ENCODE measurements around the gene ITGAE. TPM values are rescaled to one million over a fixed set of nuclear protein-coding genes. Genes with fewer than 3 reads are reported as not detected.

ITGAE gene
- polyA plus RNA-seq, 4 donors = 33.5 to 40.4 (median 39.3) TPM

GRCh38 chr17:3817851-3818605 is 17.0 kb upstream of the ITGAE start:
- no peak for DNase-seq (ENCODE audit: low read depth in 4 of 4, low spot score in 3 of 4)

DNA sequence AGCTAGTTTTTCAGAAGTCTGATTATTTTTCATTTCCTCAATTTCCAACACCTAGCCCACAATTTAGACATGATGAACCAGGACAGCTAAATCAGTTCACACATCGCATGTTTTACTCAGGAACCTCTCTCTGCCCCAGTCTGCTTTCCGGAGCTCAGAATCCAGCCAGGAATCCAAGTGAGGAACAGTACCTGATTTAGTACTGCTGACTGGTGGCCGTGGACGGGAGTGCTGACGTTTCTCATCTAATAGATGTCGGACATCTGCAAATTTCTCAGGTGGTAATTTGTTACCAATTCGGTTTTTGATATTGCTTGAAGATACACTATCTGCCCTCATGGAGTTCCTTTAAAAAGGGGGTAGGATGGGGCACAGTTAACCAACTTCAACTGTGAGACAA is 14.9 kb upstream of the ITGAE start:
- DNase-seq (ENCODE audit: low read depth in 4 of 4, low spot score in 3 of 4) = no peak

- no peak for DNase-seq (ENCODE audit: low read depth in 4 of 4, low spot score in 3 of 4)
These were observed 14.1 kb upstream of the ITGAE start for GRCh38 chr17:3815122-3815521.

DNA sequence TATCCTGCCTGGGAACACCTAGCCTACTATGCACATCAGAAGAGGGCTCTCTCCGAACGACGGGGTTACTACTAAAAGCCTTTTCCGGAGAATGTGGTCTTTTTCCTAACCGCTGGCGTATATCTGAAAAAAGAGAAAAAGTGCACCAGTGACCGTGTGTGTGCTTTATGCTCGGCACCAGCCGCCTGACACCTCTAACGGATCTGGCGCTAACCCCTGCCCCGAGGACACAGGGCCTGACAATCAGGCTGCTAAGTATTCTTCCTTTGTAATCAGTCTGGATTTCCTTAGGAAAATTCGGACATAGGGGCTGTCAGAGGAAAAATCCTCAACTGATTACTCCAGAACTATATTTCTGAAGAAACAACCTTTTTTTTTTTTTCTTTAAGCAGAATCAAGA is 13.4 kb upstream of the ITGAE start:
- DNase-seq (ENCODE audit: low read depth in 4 of 4, low spot score in 3 of 4) = no peak

DNA sequence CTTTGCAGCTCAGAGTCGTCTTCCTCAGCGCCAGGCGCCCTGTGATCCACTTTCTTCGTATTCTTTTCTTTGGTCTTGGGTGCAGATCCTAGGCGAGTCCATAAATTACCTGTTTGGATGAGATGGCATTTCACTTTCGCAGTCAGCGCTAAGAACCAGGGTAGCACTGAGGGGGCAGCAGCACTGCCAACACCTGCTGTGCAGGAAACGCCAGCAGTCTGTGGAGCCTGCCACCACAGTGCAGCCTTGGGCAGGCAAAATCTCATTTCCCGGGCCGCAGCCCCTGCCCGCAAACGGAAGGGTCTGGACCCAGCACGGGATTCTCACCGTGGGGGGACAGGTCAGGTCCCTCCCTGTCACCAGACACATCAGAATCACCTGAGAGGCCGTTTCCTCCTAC is 12.2 kb upstream of the ITGAE start:
- DNase-seq (ENCODE audit: low read depth in 4 of 4, low spot score in 3 of 4) = no peak

GRCh38 chr17:3812771-3813170 is 11.8 kb upstream of the ITGAE start:
- no peak for DNase-seq (ENCODE audit: low read depth in 4 of 4, low spot score in 3 of 4)

GRCh38 chr17:3812284-3812683 is 11.3 kb upstream of the ITGAE start:
- DNase-seq (ENCODE audit: low read depth in 4 of 4, low spot score in 3 of 4) = no peak

DNA sequence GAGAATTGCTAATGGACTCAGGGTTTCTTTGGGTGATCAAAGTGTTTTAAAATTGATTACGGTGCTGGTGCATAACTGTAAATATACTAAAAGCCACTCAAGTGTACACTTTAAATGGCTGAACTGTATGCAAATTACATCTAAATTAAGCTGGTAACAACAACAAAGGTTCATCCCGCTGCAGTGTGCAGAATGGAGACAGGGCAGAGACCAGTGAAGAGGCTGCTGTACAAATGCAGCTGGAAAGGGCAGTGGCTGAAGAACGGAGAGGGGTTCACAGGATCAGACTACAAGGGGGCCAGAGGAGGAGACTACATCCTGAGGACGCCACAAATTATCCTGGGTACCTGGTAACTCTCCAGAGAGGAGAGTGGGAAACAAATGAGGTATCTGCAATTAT is 9.0 kb upstream of the ITGAE start:
- DNase-seq (ENCODE audit: low read depth in 4 of 4, low spot score in 3 of 4) = no peak

GRCh38 chr17:3809135-3809534 is 8.1 kb upstream of the ITGAE start:
- no peak for DNase-seq (ENCODE audit: low read depth in 4 of 4, low spot score in 3 of 4)

- no peak for DNase-seq (ENCODE audit: low read depth in 4 of 4, low spot score in 3 of 4)
These were observed 7.7 kb upstream of the ITGAE start for GRCh38 chr17:3808701-3809100.

DNA sequence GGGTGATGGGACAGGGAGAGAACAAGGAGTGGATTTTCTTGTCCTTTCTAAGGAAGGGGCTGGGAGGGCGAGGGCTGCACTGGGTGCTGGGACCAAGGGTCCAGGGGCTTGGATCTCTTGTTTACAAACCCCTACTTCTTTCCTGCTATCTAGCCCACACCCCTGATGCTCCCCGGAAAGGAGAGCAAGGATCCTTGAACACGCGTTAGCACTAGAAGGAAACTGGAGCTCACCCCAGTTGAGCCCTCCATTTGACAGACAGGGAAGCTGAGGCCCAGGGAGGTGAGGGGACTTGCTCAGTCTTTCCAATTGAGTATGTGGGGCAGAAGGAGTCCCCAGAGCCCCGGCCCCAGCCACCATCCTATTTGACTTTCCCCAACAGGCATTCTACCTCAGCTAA is 4.6 kb upstream of the ITGAE start:
- no peak for DNase-seq (ENCODE audit: low read depth in 4 of 4, low spot score in 3 of 4)

- DNase-seq (ENCODE audit: low read depth in 4 of 4, low spot score in 3 of 4) = no peak
These were observed 3.5 kb upstream of the ITGAE start for GRCh38 chr17:3804503-3804931.

DNA sequence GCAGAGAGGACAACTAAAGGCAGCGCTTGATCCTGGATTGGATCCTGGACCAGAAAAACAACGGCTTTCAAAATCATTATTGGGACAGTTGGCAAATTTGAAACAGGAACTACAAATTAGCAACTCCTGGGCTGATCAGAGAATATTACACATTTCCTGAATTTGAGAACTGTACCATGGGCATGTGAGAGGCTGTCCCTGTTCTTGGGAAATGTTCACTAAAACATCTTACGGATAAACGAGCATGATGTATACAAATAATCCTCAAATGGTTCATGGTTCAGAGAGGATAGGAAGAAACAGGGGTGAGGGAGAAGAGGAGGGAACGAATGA is 2.3 kb upstream of the ITGAE start:
- DNase-seq (ENCODE audit: low read depth in 4 of 4, low spot score in 3 of 4) = no peak

GRCh38 chr17:3802461-3803307 is 1.7 kb upstream of the ITGAE start:
- DNase-seq (ENCODE audit: low read depth in 4 of 4, low spot score in 3 of 4) = no peak

GRCh38 chr17:3801792-3802191 is 804 bp upstream of the ITGAE start:
- no peak for DNase-seq (ENCODE audit: low read depth in 4 of 4, low spot score in 3 of 4)

GRCh38 chr17:3801347-3801746 is 359 bp upstream of the ITGAE start:
- DNase-seq (ENCODE audit: low read depth in 4 of 4, low spot score in 3 of 4) = no peak

DNA sequence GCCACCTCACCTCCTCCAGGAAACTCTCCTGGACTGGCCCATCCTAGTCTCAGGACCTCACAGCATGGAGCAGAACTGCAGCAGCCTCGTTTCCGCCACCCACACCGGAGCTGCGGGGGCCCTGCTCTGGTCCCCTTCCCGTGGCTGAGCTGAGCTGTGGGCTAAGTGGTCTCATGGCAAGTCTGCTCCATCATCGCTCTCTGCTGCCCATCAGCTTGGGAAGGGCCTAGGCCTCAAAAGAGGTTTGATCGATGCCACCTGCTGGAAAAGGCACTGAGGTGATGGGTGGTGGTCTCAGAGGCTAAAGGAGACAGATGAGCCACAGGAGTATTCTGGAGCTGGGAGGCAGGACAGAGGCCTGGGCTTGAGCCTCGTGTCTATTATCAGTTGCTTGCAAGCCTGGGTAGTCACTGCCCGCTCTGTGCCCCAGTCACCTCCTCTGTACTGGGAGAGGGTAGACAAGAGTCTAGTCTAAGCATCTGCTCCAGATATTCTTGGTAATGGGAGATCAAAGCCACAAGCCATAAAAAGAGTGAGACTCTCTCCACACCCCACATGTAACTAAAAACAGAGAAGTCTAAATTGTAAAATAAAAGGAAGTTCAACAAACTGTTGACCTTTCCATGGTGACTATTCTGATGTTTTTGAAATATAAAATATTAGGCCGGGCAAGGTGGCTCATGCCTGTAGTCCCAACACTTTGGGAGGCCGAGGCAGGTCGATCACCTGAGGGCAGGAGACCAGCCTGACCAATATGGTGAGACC is 1.6 kb downstream of the ITGAE start:
- DNase-seq (ENCODE audit: low read depth in 4 of 4, low spot score in 3 of 4) = no peak

DNA sequence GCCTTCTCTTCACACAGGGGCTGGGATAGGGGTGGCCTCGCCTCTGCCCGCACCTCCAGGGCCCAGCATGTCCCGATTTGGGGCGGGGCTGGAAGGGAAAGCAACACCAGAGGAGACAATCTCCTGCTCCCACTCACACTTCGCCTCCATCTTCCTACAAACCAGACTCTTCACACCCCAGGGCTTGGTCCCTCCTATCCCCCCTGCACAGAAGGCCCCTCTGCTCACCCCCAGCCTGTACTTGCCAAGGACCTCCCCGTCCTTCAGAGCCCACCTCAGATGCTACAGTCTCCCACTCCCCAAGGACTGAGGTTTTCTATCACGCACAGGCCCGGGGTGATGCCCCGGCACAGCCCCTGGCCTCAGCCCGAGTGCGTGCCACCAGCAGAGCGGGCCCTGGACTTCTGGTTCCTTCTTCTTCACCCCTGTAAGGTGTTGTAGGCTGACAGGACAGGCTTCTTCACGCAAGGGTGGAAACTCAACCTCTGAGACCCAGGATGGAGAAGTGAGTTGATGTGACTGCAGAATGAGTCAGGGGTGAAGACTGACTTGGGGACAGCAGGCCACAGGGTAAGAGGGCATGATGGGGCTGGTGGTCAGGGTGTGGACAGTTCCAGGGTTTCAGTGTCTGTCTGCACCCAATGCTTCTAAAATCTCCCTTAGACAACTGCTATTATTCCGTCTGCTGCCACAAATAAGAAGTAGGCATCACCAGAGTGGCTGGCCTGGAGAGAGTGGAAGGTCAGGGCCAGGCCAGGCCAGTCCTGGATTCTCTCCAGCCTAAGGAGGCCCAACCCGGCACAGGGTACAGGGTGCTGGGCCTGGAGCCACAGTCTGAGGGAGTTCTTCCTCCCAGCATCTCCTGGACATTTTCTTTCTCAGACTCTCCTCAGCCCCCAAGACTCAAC is 2.5 kb downstream of the ITGAE start:
- no peak for DNase-seq (ENCODE audit: low read depth in 4 of 4, low spot score in 3 of 4)

DNA sequence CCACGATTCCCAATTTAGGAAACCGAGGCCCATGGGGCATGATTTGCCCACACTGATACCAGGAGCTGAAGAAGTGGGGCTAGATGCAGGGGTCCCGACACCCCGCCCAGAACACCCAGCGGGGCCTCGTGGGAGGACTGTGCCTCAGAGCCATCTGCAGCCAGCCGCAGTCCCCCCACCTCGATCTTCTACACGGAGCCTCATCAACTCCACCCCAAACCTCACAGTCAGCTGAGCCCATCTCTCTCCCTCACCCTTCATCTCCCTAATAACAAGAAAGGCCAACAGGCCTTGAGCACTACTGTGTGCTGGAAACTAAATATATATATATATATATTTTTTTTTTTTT is 4.2 kb downstream of the ITGAE start:
- DNase-seq (ENCODE audit: low read depth in 4 of 4, low spot score in 3 of 4) = no peak

GRCh38 chr17:3796110-3796821 is 4.7 kb downstream of the ITGAE start:
- no peak for DNase-seq (ENCODE audit: low read depth in 4 of 4, low spot score in 3 of 4)
